Upper lobe of left lung (tissue), 6 donors: ENCODE measurements around the gene STRC. TPM values are rescaled to one million over a fixed set of nuclear protein-coding genes. Genes with fewer than 3 reads are reported as not detected.
"Not testable (repeated sequence)": the region's sequence is repeated elsewhere in the genome, so short reads cannot be mapped to it uniquely, and the experiment has no call there.

Experiments
- ATAC-seq, 2 donors: fragments of 200-7000 bp; cut with Tn5 transposase; one replicate each; pipeline ENCODE4 v1.9.1; 2022; ENCODE audit warnings: mild to moderate bottlenecking in 2 of 2, moderate library complexity in 2 of 2; ENCODE audit not compliant: low FRiP score in 2 of 2
- DNase-seq, 2 donors: peaks; one replicate each; pipeline ENCODE4 v3.0.0-alpha.2; 2019 to 2020
- H3K27ac ChIP-seq, 4 donors: fragments of 200-600 bp; sonication (generic); one replicate each; pipeline ENCODE4 v1.5.1; 2016 to 2019
- H3K27me3 ChIP-seq, 4 donors: fragments of 200-600 bp; sonication (generic); one replicate each; pipeline ENCODE4 v1.5.1; 2017 to 2019
- H3K36me3 ChIP-seq, 4 donors: fragments of 200-600 bp; sonication (generic); one replicate each; pipeline ENCODE4 v1.5.1; 2016 to 2019
- H3K4me1 ChIP-seq, 4 donors: fragments of 200-600 bp; sonication (generic); one replicate each; pipeline ENCODE4 v1.5.1; 2018 to 2019
- H3K4me3 ChIP-seq, 4 donors: fragments of 200-600 bp; sonication (generic); one replicate each; pipeline ENCODE4 v1.5.1; 2017 to 2019; ENCODE audit warnings: mild to moderate bottlenecking in 2 of 4, moderate library complexity in 1 of 4
- H3K9me3 ChIP-seq, 4 donors: fragments of 200-600 bp; sonication (generic); one replicate each; pipeline ENCODE4 v1.5.1; 2018 to 2019
- CTCF ChIP-seq, 6 experiments: fragments of 450-650 bp in 4 of 6; fragments of 200-600 bp in 2 of 6; sonication (generic) in 2 of 6; IDR thresholded peaks; one replicate each; pipeline ENCODE4 v1.5.1; 2016 to 2019; ENCODE audit warnings: antibody characterized with exemption in 6 of 6
- EP300 ChIP-seq, 4 donors: sonication (generic); formaldehyde crosslinking; IDR thresholded peaks; one replicate each; pipeline ENCODE4 v1.5.1; 2017; ENCODE audit warnings: antibody characterized with exemption in 4 of 4, control low read depth in 2 of 4
- POLR2A ChIP-seq, 4 donors: fragments of 450-650 bp; IDR thresholded peaks; one replicate each; pipeline ENCODE4 v1.5.1; 2016 to 2017; ENCODE audit warnings: antibody characterized with exemption in 4 of 4, mild to moderate bottlenecking in 2 of 4
- POLR2AphosphoS5 ChIP-seq, 2 donors: sonication (generic); formaldehyde crosslinking; IDR thresholded peaks; one replicate each; pipeline ENCODE4 v1.5.1; 2017; ENCODE audit warnings: antibody characterized with exemption in 2 of 2
- WGBS, 2 donors: methylation state at CpG; one replicate each; pipeline ENCODE4 v1.1.5; 2017 to 2018; 5-methylcytosine and 5-hydroxymethylcytosine counted together
- small RNA-seq, 4 donors: library from RNA; depleted of rRNA; stranded (forward); fragments of <200 nt; gene quantifications; one replicate each; pipeline ENCODE3, GENCODE V24; 2016
- total RNA-seq, 6 donors: library from RNA; depleted of rRNA in 4 of 6; stranded (reverse); fragments of >200 nt in 4 of 6; gene quantifications; one replicate each; pipeline versions ENCODE4 v1.1.0 to v1.2.1, GENCODE V29; 2016 to 2021
- donor health status: DM: no; HTN: no; CAD: no; lungs with moderate emphysema.
- donor health status: DM: no; HTN: yes; CAD: no; lungs with severe emphysema.

Gene STRC
- total RNA-seq, 6 donors from 2014 or later = 0.07 to 4.2 (median 1.0) TPM; not detected in 2

DNA sequence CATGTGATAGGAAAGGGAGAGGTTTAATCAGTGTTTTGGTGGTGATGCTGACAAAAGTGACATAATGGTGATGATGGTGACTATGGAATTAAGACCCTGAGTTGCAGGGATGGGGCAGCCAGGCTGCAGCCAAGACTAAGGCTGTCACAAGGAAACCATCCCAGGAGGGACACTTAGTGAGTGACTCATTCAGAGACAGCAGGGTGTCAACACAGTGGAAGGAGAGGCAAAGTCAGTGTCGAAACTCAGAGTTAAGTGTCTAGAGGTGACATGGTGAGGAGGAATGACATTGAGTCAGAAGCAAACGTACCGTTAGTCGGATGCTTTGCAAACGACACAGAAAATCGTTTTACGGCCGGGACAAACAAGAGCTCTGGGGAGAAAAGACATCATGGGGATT, 54.8 kb downstream of the STRC start:
- ATAC-seq, H3K4me3 ChIP-seq, H3K9me3 ChIP-seq, H3K27me3 ChIP-seq, DNase-seq, H3K36me3 ChIP-seq, H3K27ac ChIP-seq, H3K4me1 ChIP-seq: not testable (repeated sequence)
- WGBS, 2 donors = no CpG with 5 or more reads among the region's 8 CpGs

DNA sequence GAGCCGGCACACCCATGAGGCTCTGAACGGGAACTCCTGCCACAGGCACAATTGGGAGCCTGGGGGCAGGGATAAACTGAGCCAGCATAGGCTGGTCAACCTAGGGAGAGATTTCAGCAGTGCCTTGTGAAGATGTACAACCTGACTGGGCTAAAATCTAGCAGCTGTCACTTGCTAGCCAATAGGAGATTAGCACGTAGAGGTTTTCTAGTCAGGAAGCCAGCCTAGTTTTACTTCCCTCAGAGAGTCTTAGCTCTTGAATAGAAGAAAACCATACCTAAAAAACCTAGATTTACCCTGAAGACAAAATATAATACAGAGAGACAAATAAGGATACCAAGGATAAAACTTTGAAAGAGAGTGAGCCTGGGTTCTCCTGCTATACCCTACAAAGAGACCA, 55.8 kb downstream of the STRC start:
- not testable (repeated sequence) for ATAC-seq, H3K36me3 ChIP-seq, DNase-seq, H3K27me3 ChIP-seq, H3K9me3 ChIP-seq, H3K27ac ChIP-seq, H3K4me3 ChIP-seq, H3K4me1 ChIP-seq
- no CpG with 5 or more reads among the region's 3 CpGs for whole genome bisulfite sequencing, 2 donors

- TF ChIP-seq CTCF (IDR thresholded peaks at IDR 0.05) (no peak), POLR2A (IDR thresholded peaks at IDR 0.05) (no peak), EP300 (IDR thresholded peaks at IDR 0.05) (no peak), POLR2AphosphoS5 (IDR thresholded peaks at IDR 0.05) (no peak)
- Histone ChIP-seq H3K27ac (no peak overlapping the region), H3K4me1 (no peaks in the 10 kb centered on the region), H3K9me3 (no peaks in the 10 kb centered on the region), H3K4me3 (no peak overlapping the region), H3K36me3 (peaks cover 0 to 24% (median 0%) of the 10 kb centered on the region in 4 donors), H3K27me3 (no peaks in the 10 kb centered on the region)
- no peak for ATAC-seq
- 79% methylated on average over 2 of the region's 2 CpGs for WGBS, 2 donors
- DNase-seq = no peak
These were observed 65.6 kb downstream of the STRC start for GRCh38 chr15:43552986-43553385.

GRCh38 chr15:43552256-43552655, 66.3 kb downstream of the STRC start:
- no peak for ATAC-seq
- 92 to 98% methylated on average over 4 of the region's 4 CpGs for WGBS, 2 donors

GRCh38 chr15:43550527-43551363, 67.9 kb downstream of the STRC start:
- no peak for TF ChIP-seq EP300 (IDR thresholded peaks at IDR 0.05)
- TF ChIP-seq POLR2A (IDR thresholded peaks at IDR 0.05) = no peak
- TF ChIP-seq POLR2AphosphoS5 (IDR thresholded peaks at IDR 0.05) = no peak
- TF ChIP-seq CTCF (IDR thresholded peaks at IDR 0.05) = no peak
- DNase-seq (no peak), ATAC-seq (peak in 1 of 2 donors; percentile 73)
- Histone ChIP-seq H3K27ac (no peak overlapping the region), H3K36me3 (peaks cover 0 to 16% (median 0%) of the 10 kb centered on the region in 4 donors), H3K9me3 (peaks cover 0 to 5% (median 0%) of the 10 kb centered on the region in 4 donors), H3K27me3 (no peaks in the 10 kb centered on the region), H3K4me3 (no peak overlapping the region), H3K4me1 (no peaks in the 10 kb centered on the region)
- 82 to 84% methylated on average over 10 of the region's 10 CpGs for WGBS, 2 donors

More at GRCh38 chr15:43552256-43552655, 66.3 kb downstream of the STRC start:
- TF ChIP-seq POLR2AphosphoS5 (IDR thresholded peaks at IDR 0.05) = no peak
- TF ChIP-seq EP300 (IDR thresholded peaks at IDR 0.05) = no peak
- TF ChIP-seq CTCF (IDR thresholded peaks at IDR 0.05) = no peak
- no peak for TF ChIP-seq POLR2A (IDR thresholded peaks at IDR 0.05)
- peaks cover 0 to 5% (median 0%) of the 10 kb centered on the region in 4 donors for H3K9me3 ChIP-seq
- no peaks in the 10 kb centered on the region for H3K27me3 ChIP-seq
- no peak overlapping the region for H3K27ac ChIP-seq
- no peak for DNase-seq
- no peaks in the 10 kb centered on the region for H3K4me1 ChIP-seq
- H3K4me3 ChIP-seq = no peak overlapping the region
- H3K36me3 ChIP-seq = peaks cover 0 to 22% (median 0%) of the 10 kb centered on the region in 4 donors

Small RNA genes lying within 50 kb of the gene (small RNA-seq; reads per million reads assigned to genes)
- gene PDIA3P2 = 0 reads per million in 4 donors
- gene RNU6-554P = 0 reads per million in 4 donors
- gene RNU6-610P = 0 reads per million in 4 donors

Other genes starting within 250 kb of the STRC start
- gene ZSCAN29, start 247.8 kb downstream of the STRC start, total RNA-seq = 10 to 100 TPM; 23.9 to 63.9 (median 24.7) TPM
- gene TUBGCP4, start 247.7 kb downstream of the STRC start, total RNA-seq = 10 to 100 TPM in 5 of 6 donors, 1 to 10 TPM in 1; 5.2 to 20.2 (median 17.0) TPM
- gene TP53BP1, start 125.6 kb downstream of the STRC start, total RNA-seq = 100 to 1,000 TPM in 1 of 6 donors, 10 to 100 TPM in 5; 19.3 to 122 (median 28.7) TPM
- gene MAP1A, start 101.2 kb downstream of the STRC start, total RNA-seq = 1 to 10 TPM; 2.9 to 9.8 (median 6.1) TPM
- gene PPIP5K1, start 28.6 kb downstream of the STRC start, total RNA-seq = 10 to 100 TPM in 5 of 6 donors, 1 to 10 TPM in 1; 7.1 to 71.2 (median 30.1) TPM
- gene CKMT1B, start 24.8 kb downstream of the STRC start, total RNA-seq = 1 to 10 TPM in 3 of 6 donors, under 1 TPM in 3; 0.30 to 10.0 (median 2.3) TPM
- gene CATSPER2, start 30.0 kb upstream of the STRC start, total RNA-seq = 10 to 100 TPM in 1 of 6 donors, 1 to 10 TPM in 4, under 1 TPM in 1; 0.91 to 15.7 (median 2.5) TPM
- gene CKMT1A, start 75.1 kb upstream of the STRC start, total RNA-seq = 1 to 10 TPM in 5 of 6 donors, not detected in 1; 1.3 to 4.6 (median 2.6) TPM
- gene PDIA3, start 127.6 kb upstream of the STRC start, total RNA-seq = 100 to 1,000 TPM in 4 of 6 donors, 10 to 100 TPM in 2; 18.9 to 450 (median 161) TPM
- gene ELL3, start 158.2 kb upstream of the STRC start, total RNA-seq = 1 to 10 TPM; 1.7 to 8.4 (median 4.3) TPM
- gene SERF2, start 173.5 kb upstream of the STRC start, total RNA-seq = 1,000 to 10,000 TPM in 1 of 6 donors, 100 to 1,000 TPM in 5; 285 to 1,034 (median 752) TPM
- under 1 TPM in 1 of 6 donors, not detected in 5; 0.34 TPM for gene SERINC4, start 181.4 kb upstream of the STRC start, total RNA-seq
- 10 to 100 TPM in 5 of 6 donors, 1 to 10 TPM in 1; 6.5 to 41.9 (median 14.1) TPM for gene HYPK, start 181.8 kb upstream of the STRC start, total RNA-seq
- gene MFAP1, start 205.9 kb upstream of the STRC start, total RNA-seq = 10 to 100 TPM in 5 of 6 donors, 1 to 10 TPM in 1; 7.4 to 20.0 (median 17.5) TPM
- gene WDR76, start 208.2 kb upstream of the STRC start, total RNA-seq = 10 to 100 TPM in 1 of 6 donors, 1 to 10 TPM in 4, under 1 TPM in 1; 0.89 to 10.1 (median 3.4) TPM